CD4-positive, alpha-beta T cell treated with Interleukin-4 for 1 hour (primary cell): ENCODE measurements around the gene GPC6.
"Not testable (repeated sequence)": the region's sequence is repeated elsewhere in the genome, so short reads cannot be mapped to it uniquely, and the experiment has no call there.

ENCODE experiments used
- DNase-seq, 2 donors: peaks; one replicate each; pipeline ENCODE4 v3.0.0-alpha.2; 2020 to 2022

The GPC6 gene

DNA sequence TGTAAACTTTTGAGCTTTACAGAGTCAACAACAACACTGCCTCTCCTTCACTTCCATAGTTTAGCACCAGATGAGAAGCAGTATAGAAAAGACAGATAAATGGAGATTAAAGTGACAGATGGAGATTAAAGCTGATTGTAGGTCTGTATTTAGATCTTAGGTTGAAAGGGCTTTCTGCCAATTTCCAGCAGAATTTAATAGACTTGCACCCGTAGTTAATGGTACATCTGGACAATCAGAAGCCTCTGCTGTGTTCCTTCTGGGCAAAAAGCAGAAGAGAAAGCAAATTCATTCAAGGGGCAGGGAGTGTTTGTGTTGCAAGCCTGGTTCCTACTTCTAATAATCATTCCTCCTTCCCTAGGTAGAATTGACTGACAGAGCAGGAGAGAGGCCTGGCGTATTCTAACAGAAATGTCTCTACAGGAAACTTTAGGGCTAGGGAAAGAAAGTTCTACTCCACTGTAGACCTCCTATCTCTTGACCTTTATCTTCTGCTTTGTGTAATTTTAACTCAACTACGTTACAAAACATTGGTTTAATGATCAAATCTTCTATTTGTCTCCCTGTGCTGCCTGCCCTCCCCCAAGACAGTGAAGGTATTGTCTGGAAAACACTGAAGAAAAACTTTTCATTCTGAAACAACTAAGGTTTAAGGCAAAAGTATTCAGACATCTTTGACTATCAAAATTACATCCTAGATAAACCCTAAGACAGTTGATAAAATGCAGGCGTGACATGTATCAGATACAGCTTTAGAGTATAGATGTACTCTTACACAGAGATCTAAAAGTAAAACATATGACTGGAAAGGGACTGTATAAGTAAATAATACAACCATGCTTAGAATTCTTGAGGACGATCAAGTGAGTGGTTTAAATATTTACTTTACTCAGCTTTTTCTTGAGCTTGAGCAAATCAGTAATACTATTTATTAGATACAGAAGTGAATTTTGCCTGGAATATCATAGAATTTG, 44.4 kb downstream of the GPC6 start:
- no peak for DNase-seq

DNA sequence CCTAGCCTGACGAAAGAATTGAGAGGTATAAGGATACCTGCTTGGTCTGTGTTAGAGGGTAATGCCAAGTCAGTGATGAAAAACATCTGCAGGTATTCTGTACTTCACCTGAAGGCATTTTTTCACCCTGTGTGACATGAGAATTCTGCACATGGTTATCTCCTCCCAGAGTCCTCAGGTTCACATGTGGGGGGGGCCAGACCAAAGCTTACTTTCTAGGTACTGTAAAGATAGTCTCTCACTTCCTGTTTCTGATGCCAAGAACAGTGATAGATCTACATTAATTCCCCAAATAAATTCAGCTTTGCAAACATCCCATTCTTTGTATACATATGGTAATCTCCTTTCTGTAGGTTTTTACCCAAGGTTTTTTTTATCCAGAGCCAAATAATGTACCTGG, 53.4 kb downstream of the GPC6 start:
- DNase-seq: no peak

DNA sequence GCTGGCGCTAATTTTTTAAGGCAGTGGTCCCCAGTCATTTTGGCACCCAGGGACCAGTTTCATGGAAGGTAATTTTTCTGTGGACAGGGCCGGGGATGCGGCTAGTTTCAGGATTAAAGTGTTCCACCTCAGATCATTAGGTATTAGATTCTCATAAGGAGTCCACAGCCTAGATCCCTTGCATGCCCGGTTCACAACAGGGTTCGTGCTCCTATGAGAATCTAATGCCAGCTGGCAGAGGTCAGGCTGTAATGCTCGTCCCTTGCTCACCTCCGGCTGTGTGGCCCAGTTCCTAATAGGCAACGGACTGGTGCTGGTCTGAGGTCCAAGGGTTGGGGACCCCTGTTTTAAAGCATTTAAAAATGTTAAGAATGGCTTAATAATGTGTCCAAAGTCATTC, 54.1 kb downstream of the GPC6 start:
- DNase-seq: no peak

DNA sequence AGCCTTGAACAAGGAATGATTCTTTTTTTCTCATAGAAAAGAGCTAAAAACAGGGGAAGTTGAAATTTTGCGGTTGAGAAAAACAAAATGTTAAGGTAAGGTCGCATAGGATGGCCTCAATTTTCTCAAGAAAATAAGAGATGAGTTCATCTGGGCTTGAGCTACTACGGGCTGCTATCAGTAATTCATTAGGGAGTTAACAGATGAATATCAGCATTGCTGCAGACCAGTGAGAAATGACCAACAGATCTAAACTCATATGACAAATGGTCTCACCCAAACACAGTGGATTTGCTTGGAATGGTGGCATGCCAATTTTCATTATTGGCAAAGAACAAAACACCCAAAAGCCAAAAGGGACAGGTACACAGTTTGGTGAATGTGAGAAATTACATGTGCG, 56.6 kb downstream of the GPC6 start:
- no peak for DNase-seq

DNA sequence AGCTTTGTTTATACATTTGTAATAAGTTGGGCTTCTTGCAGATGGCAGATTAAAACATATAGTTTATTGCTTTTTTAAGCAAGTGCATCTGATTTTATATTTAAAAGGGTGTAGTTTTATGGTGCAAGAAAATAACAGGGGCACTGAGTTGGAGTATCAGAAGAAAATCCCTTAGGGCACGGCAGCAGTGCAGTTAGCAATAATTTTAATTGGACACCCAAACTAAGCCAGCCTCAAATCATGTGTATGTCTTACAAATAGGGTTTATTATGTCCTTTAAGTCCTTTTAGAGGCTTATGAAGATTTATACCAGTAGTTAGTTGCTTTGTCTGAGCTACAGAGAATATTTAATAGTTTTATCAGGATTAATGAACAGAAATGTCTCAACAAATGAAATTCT, 57.5 kb downstream of the GPC6 start:
- DNase-seq: no peak

DNA sequence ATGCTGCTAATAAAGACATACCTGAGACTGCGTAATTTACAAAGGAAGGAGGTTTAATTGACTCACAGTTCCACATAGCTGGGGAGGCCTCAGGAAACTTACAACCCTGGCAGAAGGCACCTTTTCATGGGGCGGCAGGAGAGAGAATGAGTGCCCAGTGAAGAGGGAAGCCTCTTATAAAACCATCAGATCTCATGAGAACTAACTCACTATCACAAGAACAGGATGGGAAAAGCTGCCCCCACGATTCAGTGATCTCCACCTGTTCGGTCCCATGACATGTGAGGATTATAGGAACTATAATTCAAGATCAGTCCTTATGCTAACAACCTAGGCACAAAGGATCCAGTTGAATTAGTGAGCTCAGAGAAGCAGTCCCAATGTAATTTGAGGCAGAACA, 59.4 kb downstream of the GPC6 start:
- DNase-seq: no peak

DNA sequence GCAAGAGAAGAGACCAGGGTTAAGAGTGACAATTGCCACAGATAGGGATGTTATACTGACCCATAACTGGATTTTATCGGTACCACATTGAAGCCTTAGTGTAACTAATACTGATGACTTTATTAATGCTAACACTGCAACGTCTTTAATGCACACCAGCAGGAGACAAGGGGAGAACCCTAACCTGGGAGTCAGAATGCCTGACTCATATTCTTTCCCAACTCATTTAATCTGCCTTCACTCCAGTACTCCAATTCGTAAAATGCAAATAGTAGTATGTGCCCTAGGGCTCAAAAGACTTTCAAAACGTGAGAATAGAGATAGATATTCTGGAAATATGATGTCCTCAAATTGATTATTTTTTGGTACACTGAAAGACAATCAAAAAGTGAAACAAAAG, 62.4 kb downstream of the GPC6 start:
- no peak for DNase-seq

DNA sequence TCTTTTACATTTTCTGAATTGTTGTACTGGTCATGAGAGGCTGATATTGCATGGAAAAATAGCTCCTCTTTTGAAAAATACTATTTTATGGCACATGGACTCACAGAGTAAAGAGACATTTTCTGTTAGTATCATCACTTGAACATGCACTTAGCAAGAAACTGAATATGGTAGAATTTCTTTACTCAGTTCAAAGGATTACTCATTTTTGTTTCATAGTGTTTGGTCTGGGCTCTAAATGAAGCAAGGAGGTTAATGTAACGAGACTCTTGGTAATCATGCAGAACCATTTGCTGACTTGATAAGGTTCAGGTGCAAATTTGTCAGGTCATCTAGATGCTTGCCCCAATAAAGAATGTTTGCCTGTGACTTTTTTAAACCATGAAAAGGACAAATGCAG, 63.2 kb downstream of the GPC6 start:
- DNase-seq: no peak

DNA sequence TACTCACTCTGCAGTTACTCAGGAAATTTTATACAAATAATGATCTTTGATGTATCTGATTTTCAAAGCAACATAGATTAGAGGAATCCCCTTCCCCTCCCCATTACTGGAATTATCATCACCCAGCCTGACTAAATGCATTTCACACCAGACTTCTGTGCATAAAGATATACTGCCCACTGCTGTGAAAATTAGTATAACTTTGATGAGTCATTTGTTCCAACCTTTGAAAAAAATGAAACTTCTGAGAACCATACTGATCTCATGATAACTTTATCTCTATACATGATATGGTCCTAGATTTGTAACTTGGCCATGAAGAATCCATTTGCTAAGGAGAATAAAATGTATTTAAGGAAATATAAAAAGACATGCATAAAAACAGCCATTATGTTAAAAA, 63.9 kb downstream of the GPC6 start:
- no peak for DNase-seq

DNA sequence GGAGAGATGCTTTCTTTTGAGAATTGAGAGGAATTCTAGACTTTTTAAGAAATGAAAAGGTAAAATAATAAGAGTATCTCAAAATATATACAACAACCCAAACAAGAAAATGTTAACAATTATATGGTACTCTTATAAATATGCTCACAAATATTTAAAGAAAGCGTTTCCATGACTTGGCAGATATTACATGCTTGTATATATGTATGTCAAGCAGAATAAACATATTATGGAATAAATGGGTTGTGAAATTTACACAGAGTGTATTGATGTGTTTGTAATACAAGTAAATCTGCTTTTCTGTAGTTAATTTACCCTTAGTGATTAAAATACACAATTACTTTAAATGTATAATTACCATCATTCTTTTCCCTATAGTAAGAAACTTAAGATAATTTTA, 65.8 kb downstream of the GPC6 start:
- DNase-seq: no peak

DNA sequence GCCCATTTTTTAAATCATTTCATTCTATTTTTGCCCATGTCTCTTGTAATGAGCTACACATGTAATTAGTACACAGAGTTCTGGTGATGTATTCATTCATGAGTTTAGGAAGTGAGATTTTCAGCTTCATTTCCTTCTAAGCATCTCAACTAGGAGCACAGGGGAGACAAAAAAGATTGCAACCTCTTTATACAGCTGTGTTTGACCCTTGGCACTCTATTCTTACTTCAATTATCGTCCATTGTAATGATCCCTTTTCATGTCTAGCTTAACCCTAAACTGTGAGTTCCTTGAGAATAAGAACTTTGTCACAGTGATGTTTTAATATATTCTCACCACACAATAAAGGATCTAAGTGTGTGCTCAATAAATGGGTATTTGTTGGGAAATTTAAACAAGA, 67.1 kb downstream of the GPC6 start:
- DNase-seq: no peak

DNA sequence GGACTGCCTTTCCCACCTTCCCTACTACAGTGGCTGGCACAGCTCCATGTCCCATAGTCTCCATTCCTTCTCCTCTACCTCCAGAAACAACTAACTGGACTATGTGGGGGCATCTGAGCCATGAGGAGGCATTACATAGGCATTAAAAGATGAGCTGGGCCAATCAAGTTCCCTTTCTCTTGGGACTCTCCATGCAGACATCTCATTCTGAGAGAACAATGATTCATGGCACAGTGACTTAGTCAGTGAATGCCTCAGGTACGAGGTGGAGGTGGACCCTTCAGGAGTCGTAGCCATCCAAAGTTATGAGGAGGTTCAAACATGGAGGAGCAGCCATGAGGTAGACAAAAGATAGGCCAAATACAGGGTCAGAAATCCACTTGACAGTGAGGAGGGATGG, 70.0 kb downstream of the GPC6 start:
- DNase-seq: no peak

DNA sequence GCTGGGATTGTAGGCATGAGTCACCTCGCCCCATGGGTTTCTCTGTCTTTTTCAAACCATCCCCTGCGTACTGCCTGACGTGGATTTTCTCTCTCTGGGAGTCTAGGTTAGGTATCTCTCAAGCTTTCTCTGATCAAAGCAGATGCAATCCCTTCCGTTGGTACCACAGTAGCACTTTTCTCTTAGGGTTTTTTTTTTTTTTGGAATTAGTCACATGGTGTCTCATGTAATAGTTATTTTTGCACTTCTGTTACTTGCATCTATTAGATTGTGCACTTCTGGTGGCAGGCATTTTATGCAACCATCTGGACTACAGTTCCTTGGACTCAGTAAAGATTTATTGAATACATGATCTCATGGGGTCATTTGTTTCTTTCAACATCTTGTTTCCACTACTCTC, 72.1 kb downstream of the GPC6 start:
- DNase-seq: no peak

DNA sequence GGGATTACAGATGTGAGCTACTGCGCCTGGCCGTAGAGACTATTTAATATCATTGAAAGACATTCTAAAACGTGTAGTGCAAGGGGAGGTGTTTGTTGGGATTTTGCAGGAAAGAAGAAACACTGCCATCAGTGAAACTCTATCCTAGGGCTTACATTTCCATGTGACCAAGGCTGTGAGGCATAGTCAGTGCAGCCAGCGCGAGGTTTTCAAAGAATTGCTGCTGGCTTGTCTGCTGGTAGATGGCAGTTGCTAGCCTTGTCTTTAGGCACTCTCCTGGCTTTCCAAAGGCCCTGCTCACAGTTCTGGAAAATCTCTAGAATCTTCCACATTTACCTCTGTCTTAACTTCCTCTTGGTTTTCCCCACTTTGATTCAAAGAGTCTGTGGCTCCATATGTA, 77.5 kb downstream of the GPC6 start:
- DNase-seq: no peak

DNA sequence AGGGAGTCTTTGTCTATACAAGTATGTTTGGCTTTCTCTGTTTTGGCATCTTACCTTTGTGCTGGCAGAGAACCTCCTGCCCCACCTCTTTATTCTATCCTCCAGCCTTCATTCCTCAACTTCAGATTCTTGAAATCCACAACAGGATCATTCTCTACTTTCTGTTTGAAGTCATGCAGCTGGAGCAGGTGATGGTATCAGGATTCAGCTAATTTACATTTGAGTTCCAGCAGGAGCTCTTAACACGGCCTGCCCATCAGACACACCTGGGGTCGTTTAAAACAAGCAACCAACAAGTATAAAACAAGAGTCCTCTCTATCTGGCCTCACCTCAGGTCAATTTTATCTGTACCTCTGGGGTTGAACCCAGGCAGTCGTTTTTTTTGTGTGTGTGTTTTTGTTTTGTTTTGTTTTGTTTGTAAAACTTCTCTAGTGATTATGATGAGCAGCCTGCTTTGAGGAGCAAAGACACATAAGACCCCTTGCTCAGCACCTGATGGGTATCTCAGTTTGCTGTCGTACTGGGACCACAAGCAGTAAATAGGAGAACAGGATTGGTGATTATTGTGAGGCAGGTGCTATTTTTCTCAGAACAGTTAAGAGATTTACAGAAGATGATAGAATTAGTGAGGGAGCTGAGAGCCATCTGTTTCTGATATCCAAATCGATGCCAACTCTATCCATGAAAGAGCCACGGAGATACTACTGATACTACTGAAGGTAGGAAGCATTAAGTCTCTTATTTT, 78.4 kb downstream of the GPC6 start:
- no peak for DNase-seq

DNA sequence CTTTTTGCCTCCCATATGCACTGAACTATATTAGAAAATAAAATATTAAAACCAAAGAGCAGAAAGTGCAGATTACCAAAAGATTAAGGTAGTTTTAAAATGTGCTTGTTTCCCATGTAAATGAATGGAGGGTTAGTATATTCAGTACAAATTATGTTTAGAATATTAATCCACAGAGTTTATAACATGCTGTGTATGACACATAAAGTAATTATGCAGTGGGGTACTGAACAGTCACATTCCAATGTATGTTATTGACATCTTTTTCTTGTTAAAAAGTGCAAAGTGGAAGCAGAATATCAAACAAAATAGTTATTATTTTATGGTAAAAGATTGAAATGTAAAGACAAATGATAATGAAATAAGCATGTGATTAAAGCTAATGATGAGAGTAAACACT, 79.3 kb downstream of the GPC6 start:
- no peak for DNase-seq

DNA sequence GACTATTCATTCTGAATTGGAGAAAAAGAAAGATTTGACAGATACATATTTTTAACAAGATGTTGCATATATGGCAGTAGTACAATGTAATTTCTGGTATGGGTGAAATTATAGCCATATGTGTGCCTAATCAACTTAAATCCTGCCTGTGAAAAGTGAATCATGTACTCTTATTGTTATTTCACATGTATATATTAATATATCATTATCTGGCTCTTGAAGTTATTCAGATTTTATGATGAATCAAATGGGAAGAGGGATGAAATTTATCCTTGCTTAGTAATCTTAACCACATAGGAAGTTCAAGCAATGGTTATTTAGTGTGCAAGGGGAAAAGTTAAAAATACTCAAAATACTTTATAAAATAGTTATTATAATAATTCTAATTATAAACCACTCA, 80.5 kb downstream of the GPC6 start:
- no peak for DNase-seq

DNA sequence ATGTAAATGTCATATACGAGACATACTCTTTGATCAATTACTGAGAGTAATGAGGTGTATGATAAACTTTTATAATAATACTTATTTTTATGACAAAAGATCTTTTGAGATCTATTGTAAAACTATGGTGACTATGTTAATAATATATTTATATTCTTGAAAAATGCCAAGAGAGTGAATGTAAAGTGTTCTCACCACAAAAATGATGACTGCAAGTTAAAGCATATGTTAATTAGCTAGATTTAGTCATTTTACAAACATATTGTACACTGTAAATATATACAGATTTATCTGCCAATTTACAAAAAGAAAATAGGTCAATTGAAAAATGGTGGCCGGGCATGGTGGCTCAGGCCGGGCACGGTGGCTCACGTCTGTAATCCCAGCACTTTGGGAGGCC, 81.0 kb downstream of the GPC6 start:
- DNase-seq: no peak

DNA sequence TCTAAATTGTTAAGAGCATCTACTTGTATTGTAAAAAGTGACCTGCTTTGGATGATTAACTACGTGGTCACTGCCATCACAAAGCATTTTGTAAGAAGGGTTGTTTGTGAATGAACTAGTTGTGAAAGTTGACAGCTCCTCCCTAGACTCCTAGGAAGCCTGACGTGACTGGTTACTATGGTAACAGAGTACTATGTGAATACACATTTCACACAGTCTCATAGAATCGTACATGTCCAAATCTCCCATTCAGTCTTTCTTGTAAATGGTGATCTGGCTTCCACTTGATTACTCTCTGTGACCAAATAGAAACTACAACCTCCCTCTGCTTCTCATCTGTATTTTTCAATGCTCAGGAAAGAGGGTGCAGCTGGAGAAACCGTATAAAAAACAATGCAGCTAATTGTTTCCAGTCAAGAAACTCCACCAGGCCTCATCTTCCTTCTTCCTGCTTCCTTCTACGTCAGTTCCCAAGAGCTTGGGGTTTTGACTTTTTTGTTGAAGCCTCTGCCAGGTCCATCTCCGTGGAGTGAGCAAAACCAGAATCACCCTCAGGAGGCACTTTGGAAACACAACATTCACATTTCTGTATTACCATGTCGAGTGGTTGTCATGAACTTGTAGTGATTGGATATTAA, 83.4 kb downstream of the GPC6 start:
- DNase-seq: no peak

DNA sequence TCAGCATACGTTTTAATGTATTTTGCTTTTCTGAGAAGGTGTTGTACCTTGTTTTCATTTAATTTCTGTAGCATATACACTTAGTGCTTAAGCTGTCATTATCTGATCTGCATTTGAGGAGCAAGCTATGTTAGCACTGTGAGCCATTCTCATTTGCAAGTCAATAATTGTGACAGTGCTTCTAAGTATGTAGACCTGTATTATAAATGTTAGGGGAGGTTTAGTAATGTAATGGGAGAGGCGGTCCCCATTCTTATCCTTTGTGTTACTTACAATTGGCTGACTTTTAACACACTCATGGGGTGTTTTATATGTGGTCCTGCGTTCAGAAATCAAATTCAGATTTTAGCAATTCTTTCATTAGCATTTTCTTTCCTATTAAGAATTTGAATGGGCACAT, 90.2 kb downstream of the GPC6 start:
- DNase-seq: no peak

DNA sequence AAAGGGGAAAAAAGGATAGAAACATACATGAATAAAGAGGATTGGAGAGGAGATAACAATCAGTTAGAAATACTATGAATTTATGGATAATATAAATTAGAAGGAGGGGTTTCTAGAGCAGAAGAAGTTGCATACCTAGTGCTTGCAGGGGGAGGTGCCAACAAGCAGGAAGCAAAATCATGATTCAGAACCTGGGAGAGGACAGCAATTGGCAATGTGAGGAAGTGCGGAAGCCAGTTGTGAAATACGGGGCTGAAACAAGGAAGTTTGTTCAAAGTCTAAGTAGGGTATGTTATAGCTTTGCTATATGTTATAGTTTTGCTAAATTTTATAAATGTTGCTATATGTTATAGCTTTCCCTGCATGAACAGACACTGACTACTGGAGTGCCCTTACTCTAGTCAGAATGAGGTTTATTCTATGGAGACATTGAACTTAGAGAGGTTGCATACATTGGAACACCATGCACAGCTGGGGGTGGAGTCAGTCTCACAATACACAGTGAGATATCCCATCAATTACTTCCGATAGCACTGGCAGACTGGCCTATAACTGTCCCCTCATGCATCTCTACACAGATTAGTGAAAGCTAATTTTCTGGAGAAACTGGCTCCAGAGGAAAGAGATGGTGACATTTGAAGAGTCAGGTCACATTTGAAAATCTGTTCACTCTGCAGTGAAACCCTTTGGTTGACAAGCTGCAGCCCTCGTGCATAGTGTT, 92.1 kb downstream of the GPC6 start:
- DNase-seq: peak in 1 of 2 donors; percentile 27

DNA sequence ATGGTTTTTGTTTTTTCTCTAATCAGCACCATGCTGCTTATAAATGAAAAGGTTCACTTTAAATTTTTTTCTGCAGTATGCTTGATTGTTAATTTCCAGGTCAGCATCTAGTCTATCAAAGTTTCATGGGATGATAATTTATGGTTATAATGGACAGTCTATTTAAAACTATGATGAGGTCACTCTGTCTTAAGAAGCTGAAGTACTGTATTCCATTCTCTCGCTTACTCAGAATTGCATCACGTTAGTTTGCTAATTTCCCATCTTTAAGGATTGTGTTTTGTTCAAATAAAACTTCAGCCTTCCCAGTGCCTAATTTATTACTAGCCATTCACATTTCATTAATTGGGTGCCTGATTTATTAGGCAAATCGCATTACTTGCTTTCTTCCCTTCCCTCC, 94.3 kb downstream of the GPC6 start:
- DNase-seq: no peak

DNA sequence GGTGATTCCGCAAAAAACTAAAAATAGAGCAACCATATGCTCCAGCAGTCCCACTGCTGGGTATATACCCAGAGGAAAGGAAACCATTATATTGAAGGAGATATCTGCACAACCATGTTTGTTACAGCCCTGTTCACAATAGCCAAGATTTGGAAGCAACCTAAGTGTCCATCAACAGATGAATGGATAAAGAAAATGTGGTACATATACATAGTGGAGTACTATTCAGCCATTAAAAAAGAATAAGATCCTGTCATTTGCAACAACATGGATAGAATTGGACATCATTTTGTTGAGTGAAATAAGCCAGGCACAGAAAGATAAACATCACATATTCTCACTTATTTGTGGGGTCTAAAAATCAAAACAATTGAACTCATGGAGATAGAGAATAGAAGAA, 97.3 kb downstream of the GPC6 start:
- DNase-seq: not testable (repeated sequence)
